Daoy (cell line): Measurements from ENCODE around the gene RAB11FIP3. TPM values are rescaled to one million over a fixed set of nuclear protein-coding genes. Genes with fewer than 3 reads are reported as not detected.
"Not testable (repeated sequence)": the region's sequence is repeated elsewhere in the genome, so short reads cannot be mapped to it uniquely, and the experiment has no call there.

Experiments
- DNase-seq: peaks from one replicate; pipeline ENCODE4 v3.0.0-alpha.2; 2015; ENCODE audit warnings: low read depth
- total RNA-seq: library from RNA; depleted of rRNA; stranded (reverse); fragments of >200 nt; shearing (Covaris generic); gene quantifications from 2 replicates; pipeline ENCODE4 v1.2.3, GENCODE V29; 2014

RAB11FIP3 gene
- total RNA-seq, 1 experiment from 2014 or later = 10.4 TPM

DNA sequence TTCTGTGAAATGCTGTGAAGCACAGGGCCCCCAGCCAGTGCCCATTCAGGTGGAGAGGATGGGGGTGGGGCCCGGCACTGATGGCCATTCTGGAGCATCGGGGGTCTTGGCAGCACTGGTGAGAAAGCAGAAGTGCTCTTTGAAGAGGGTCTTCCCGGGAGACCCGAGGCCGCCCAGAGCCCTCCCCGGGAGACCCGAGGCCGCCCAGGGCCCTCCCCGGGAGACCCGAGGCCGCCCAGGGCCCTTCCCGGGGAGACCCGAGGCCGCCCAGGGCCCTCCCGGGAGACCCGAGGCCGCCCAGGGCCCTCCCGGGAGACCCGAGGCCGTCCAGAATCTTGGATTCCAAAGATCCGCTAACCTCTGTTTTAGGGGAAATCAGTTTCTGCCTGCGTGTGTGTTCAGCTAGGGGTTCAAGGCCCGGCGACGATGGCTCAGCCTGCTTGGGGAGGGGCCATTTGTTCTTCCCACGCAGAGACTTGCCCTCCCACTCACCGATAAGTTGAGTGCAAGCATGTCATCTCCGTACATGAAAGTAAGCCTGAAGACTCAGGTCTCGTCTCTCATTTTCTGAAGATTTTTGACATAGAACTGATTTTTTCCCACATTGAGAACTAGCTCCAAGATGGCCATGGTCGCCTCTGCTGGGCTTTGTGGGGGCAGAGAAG, 66.9 kb downstream of the RAB11FIP3 start:
- DNase-seq = no peak

- DNase-seq = not testable (repeated sequence)
Observed at GRCh38 chr16:494676-495075, 69.2 kb downstream of the RAB11FIP3 start.

- DNase-seq = peak; percentile 34
Observed at GRCh38 chr16:495127-495748, 69.8 kb downstream of the RAB11FIP3 start.

GRCh38 chr16:496097-496886, 70.8 kb downstream of the RAB11FIP3 start:
- no peak for DNase-seq

- no peak for DNase-seq
Observed at GRCh38 chr16:497258-497657, 71.8 kb downstream of the RAB11FIP3 start.

DNA sequence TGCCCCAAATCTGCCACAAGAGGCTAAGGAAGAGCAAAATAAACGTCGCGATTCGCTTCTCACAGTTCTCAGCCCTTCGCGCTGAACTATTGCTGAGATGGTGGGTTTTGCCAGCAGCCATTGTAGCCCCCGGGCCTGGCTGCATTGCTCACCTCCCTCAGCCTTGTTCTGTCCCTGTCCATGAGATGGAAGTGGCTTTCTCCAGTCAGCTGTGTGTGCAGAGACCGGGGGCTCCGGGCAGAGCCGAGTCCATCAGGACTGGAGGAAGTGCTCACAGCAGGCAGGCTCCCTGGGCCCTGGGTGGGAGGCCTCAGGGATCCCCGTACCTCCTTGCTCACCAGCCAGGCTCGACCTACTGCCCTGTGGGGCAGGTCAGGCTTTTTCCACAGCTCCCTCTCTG, 74.5 kb downstream of the RAB11FIP3 start:
- DNase-seq = no peak

- DNase-seq = no peak
Observed at GRCh38 chr16:500709-501108, 75.3 kb downstream of the RAB11FIP3 start.

DNA sequence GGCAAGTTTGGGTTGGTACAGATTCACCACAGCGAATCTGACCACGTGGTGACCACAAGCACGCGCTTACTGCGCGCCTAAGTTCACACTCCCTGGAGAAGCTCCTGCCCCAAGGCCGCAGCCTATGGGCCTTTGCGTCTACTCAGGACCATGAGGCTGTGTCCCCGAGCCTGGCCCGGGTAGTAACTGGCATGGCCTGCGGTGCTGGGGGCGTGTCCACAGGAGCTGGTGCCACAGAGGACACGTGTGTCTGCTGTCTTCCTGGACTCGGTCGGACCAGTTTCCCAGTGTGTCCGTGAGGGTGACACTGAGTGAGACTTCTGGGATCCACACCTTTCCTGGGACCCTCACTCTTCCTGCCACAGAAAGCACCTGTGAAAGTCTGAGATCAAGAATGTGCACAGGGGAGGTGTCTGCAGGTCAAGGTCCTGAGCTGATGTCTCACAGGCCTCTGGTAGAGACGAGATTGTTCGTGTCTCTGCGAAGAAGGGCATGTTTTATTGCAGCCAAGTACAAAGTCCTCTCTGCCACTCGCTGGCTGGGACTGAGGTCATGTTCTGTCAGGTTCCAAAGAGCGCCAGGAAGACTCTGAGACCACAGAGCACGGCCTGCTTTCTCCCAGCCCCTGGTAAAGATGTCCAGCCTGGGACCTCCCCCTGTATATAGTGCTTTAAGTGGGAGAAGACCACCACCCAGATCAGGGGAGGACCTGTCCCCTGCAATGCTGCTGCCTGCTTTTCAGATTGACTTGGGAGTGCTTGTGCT, 76.9 kb downstream of the RAB11FIP3 start:
- no peak for DNase-seq

GRCh38 chr16:503150-504071, 78.0 kb downstream of the RAB11FIP3 start:
- no peak for DNase-seq

DNA sequence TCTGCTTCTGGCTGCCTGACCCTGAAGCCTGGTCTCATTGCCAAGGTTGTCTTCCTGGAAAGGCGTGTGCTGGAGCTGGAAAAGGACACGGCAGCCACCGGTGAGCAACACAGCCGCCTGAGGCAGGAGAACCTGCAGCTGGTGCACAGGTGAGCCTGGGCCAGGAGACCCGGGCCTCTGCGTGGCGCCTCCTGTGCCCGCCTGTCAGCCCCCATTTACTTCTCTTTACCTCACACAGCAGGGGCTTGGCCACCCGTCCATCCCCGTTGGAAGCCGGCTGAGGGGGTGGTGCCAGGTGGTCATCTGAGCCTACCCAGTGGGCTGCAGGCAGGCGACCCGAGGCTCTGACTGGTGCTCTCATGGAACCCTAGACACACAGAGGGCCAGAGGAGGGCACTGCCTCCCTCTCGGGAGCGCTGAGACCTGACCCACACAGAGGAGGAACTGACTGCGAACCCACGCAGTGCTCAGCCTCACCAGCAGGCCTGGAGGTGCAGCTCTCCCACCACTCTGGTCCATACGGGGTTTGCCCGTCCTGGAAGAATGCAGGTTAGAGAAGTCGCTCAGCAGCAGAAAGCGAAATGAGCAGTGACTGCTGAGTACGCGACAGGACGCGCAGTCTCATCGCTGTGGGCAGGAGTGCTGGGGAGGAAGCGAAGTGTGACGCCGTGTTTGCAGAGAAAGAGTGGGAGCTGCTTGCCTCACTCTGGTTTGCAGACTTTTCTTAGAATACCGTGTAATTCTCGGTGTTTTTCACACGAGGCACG, 80.2 kb downstream of the RAB11FIP3 start:
- DNase-seq = no peak

DNA sequence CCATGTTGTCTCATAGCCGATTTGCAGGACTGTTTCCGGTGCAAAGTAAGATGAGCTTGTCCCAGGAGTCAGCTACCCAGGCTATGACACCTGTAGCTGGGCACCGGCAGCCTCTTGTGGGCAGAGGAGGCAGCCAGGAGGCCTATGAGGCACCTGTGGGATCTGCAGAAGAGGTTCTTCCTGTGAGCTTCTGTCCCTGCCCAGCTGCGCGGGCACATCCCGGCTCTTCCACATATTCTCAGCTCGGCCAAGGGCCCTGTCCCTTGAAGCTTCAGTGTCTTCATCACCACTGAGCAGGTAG, 80.7 kb downstream of the RAB11FIP3 start:
- DNase-seq = no peak

DNA sequence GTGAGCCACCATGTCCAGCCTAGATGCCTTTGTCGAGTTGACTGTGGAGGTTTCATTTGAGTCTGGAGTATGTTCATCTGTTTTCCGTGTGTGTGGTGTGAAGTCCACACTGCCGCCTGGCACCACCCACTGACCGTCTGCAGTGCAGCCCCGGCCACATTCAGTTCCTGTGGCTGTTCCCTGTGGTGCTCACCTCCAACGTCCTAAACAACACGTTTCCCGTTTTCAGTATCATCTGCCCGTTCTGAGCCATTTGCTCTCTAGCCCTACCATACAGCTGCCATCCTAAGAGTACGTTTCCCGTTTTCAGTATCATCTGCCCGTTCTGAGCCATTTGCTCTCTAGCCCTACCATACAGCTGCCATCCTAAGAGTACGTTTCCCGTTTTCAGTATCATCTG, 82.1 kb downstream of the RAB11FIP3 start:
- not testable (repeated sequence) for DNase-seq

DNA sequence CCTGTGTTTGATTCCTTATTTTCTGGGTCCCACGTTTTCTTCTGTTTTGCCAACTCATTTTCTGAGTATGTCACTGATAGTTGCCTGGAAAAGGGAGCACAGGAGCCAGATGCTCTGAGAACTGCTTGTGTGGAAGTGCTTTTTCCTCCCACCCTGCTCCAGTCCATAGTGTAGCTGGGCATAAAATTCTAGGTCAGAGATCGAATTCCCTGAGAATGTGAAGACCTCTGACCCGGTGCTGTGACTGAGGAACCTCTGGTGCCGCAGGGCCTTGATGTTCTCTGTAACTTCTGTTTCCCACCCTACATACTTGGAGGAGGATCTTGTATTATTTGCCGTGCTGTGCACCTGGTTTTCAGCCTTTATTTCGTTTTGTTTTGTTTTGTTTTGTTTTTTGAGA, 82.5 kb downstream of the RAB11FIP3 start:
- DNase-seq = no peak

DNA sequence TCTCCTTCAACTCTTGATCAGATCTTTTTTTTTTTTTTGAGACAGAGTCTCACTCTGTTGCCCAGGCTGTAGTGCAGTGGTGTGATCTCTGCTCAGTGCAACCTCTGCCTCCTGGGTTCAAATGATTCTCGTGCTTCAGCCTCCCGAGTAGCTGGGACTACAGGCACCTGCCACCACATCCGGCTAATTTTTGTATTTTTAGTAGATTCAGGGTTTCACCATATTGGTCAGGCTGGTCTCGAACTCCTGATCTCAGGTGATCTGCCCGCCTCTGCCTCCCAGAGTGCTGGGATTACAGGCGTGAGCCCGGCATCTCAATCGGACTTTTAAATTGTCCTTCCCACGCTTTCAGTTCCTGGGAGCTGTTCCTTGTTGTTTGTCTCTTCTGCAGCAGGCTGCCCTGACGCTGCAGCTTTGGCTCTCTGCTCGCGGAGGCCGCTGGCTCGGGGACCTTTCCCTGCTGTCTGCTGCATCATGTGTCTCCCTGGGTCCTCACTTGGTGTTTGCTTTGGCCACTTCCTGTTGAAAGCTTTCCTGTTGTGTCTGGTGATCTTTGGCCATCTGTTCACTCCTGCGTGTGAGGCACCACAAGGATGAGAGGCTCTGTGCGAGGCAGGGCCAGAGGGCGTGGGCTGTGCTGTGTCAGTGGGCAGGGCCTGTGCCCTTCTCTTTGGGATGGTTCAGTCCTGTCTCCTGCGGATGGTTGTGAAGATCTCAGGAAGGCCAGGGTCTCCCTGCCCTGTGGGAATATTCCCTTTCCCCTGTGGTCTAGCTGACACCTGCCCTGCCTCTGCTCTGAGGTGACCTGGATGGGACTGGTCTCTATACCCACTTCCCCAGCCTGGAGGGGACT, 83.7 kb downstream of the RAB11FIP3 start:
- DNase-seq = no peak

DNA sequence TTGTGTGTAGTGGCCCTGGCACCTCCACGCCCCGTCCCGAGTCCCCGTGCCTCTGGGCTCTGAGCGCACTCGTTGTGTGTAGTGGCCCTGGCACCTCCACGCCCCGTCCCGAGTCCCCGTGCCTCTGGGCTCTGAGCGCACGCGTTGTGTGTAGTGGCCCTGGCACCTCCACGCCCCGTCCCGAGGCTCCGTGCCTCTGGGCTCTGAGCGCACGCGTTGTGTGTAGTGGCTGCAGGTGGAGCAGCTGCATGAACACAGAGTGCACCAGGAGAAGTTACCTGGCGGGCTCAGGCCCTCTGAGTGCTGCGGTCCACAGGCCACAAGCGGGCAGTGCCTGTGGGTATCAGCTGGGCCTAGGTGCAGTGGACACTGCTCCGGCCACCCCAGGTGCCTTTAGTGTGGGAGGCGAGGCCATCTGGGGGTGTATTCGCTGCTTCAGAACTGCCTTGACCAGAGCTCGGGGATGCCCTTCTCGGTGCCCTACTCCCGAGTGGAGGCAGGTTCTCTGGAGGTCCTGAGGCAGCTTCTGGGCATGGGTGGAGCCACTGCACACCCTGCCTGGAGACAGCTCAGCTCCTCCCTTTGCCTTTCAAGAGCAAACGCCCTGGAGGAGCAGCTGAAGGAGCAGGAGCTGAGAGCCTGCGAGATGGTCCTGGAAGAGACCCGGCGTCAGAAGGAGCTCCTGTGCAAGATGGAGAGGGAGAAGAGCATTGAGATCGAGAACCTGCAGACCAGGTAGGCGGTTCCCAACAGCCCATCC, 84.8 kb downstream of the RAB11FIP3 start:
- no peak for DNase-seq

GRCh38 chr16:512802-513201, 87.4 kb downstream of the RAB11FIP3 start:
- DNase-seq = no peak

- DNase-seq = no peak
Observed at GRCh38 chr16:513950-514349, 88.5 kb downstream of the RAB11FIP3 start.

GRCh38 chr16:515175-515938, 89.9 kb downstream of the RAB11FIP3 start:
- DNase-seq = no peak
